Cardiac fibroblast (primary cell): Measurements from ENCODE around the gene OBSCN.

Experiments used
- DNase-seq, 2 donors: peaks; one replicate each; pipeline versions ENCODE4 v3.0.0 to v3.0.0-alpha.2; 2010; ENCODE audit warnings: low read depth in 2 of 2
- H3K4me3 ChIP-seq, 2 donors: replicated peaks in 1 of 2; 1 replicate in 1 of 2; 2 replicates in 1 of 2; pipeline ENCODE4 v1.5.1; 2011; ENCODE audit warnings: low read depth in 2 of 2, low read length in 2 of 2, mild to moderate bottlenecking in 2 of 2, moderate library complexity in 1 of 2
- CTCF ChIP-seq: IDR thresholded peaks from one replicate; pipeline ENCODE4 v1.5.1; 2011; ENCODE audit warnings: low read depth, mild to moderate bottlenecking, low read length, inconsistent platforms

The OBSCN gene

GRCh38 chr1:228207381-228207810 lies 448 bp upstream of the OBSCN start:
- H3K4me3 ChIP-seq, result no peak overlapping the region
- no peak for DNase-seq
- TF ChIP-seq CTCF, result no peak

GRCh38 chr1:228208831-228209551 lies 1.1 kb downstream of the OBSCN start:
- no peak for DNase-seq
- no peak overlapping the region for H3K4me3 ChIP-seq
- TF ChIP-seq CTCF, result no peak

- H3K4me3 ChIP-seq, result no peak overlapping the region
- DNase-seq, result no peak
- TF ChIP-seq CTCF, result no peak
Observed at GRCh38 chr1:228209657-228210056, 1.8 kb downstream of the OBSCN start.

GRCh38 chr1:228210076-228210651 lies 2.3 kb downstream of the OBSCN start:
- no peak for DNase-seq
- H3K4me3 ChIP-seq, result no peak overlapping the region
- no peak for TF ChIP-seq CTCF

GRCh38 chr1:228210712-228211530 lies 3.1 kb downstream of the OBSCN start:
- no peak for DNase-seq
- no peak overlapping the region for H3K4me3 ChIP-seq
- no peak for TF ChIP-seq CTCF

- no peak for DNase-seq
- no peak for TF ChIP-seq CTCF
- no peak overlapping the region for H3K4me3 ChIP-seq
Observed at GRCh38 chr1:228211531-228212414, 3.9 kb downstream of the OBSCN start.
